GM18508 (cell line): ENCODE results near the gene VILL.

ENCODE experiments used
- ATAC-seq: cut with Tn5 transposase; IDR thresholded peaks from one replicate; pipeline ENCODE4 v1.9.1; 2021; ENCODE audit warnings: moderate number of reproducible peaks; ENCODE audit not compliant: insufficient read depth, unreplicated experiment

The VILL gene

GRCh38 chr3:37996785-37997301 lies 6.3 kb downstream of the VILL start:
- ATAC-seq: peak; percentile 50

- no peak for ATAC-seq
These were observed 6.8 kb downstream of the VILL start for GRCh38 chr3:37997342-37997741.

- no peak for ATAC-seq
These were observed 7.3 kb downstream of the VILL start for GRCh38 chr3:37997791-37998370.

GRCh38 chr3:37999836-38000235 lies 9.2 kb downstream of the VILL start:
- no peak for ATAC-seq

GRCh38 chr3:38000242-38000916 lies 9.8 kb downstream of the VILL start:
- no peak for ATAC-seq

- no peak for ATAC-seq
These were observed 10.4 kb downstream of the VILL start for GRCh38 chr3:38000965-38001455.

- ATAC-seq: no peak
These were observed 11.0 kb downstream of the VILL start for GRCh38 chr3:38001456-38002081.

- ATAC-seq: no peak
These were observed 11.8 kb downstream of the VILL start for GRCh38 chr3:38002291-38002876.

- ATAC-seq: no peak
These were observed 12.4 kb downstream of the VILL start for GRCh38 chr3:38002940-38003339.

- ATAC-seq: no peak
These were observed 12.8 kb downstream of the VILL start for GRCh38 chr3:38003371-38003816.

- no peak for ATAC-seq
These were observed 13.3 kb downstream of the VILL start for GRCh38 chr3:38003817-38004414.

- no peak for ATAC-seq
These were observed 14.0 kb downstream of the VILL start for GRCh38 chr3:38004415-38005075.

GRCh38 chr3:38005076-38006020 lies 14.8 kb downstream of the VILL start:
- ATAC-seq: no peak

GRCh38 chr3:38006031-38006430 lies 15.4 kb downstream of the VILL start:
- no peak for ATAC-seq

- no peak for ATAC-seq
These were observed 15.9 kb downstream of the VILL start for GRCh38 chr3:38006445-38006995.

GRCh38 chr3:38007754-38008090 lies 17.1 kb downstream of the VILL start:
- ATAC-seq: no peak

- no peak for ATAC-seq
These were observed 17.7 kb downstream of the VILL start for GRCh38 chr3:38008191-38008701.

GRCh38 chr3:38008971-38009580 lies 18.5 kb downstream of the VILL start:
- ATAC-seq: no peak
